Measurements from ENCODE around the gene XXYLT1.

Gene XXYLT1

GRCh38 chr3:195184716-195185421 lies 86.1 kb downstream of the XXYLT1 start:
- DNase-seq (ENCODE audit: low read depth), result no peak

- no peak for DNase-seq (ENCODE audit: low read depth)
These were observed 87.7 kb downstream of the XXYLT1 start for GRCh38 chr3:195183071-195183776.

GRCh38 chr3:195182470-195182795 lies 88.5 kb downstream of the XXYLT1 start:
- DNase-seq (ENCODE audit: low read depth), result peak; percentile 90

- DNase-seq (ENCODE audit: low read depth), result no peak
These were observed 89.1 kb downstream of the XXYLT1 start for GRCh38 chr3:195181741-195182469.

- no peak for DNase-seq (ENCODE audit: low read depth)
These were observed 89.9 kb downstream of the XXYLT1 start for GRCh38 chr3:195181113-195181498.

- no peak for DNase-seq (ENCODE audit: low read depth)
These were observed 90.4 kb downstream of the XXYLT1 start for GRCh38 chr3:195180490-195181112.

GRCh38 chr3:195179776-195180489 lies 91.0 kb downstream of the XXYLT1 start:
- DNase-seq (ENCODE audit: low read depth), result no peak

- no peak for DNase-seq (ENCODE audit: low read depth)
These were observed 92.6 kb downstream of the XXYLT1 start for GRCh38 chr3:195178124-195178910.

- no peak for DNase-seq (ENCODE audit: low read depth)
These were observed 93.4 kb downstream of the XXYLT1 start for GRCh38 chr3:195177422-195178123.

- DNase-seq (ENCODE audit: low read depth), result no peak
These were observed 94.2 kb downstream of the XXYLT1 start for GRCh38 chr3:195176776-195177175.

GRCh38 chr3:195175476-195176337 lies 95.3 kb downstream of the XXYLT1 start:
- no peak for DNase-seq (ENCODE audit: low read depth)

- no peak for DNase-seq (ENCODE audit: low read depth)
These were observed 95.9 kb downstream of the XXYLT1 start for GRCh38 chr3:195175076-195175475.

- no peak for DNase-seq (ENCODE audit: low read depth)
These were observed 97.3 kb downstream of the XXYLT1 start for GRCh38 chr3:195173657-195174056.

GRCh38 chr3:195172896-195173295 lies 98.1 kb downstream of the XXYLT1 start:
- DNase-seq (ENCODE audit: low read depth), result no peak

- peak; percentile 52 for DNase-seq (ENCODE audit: low read depth)
These were observed 98.8 kb downstream of the XXYLT1 start for GRCh38 chr3:195172039-195172684.

- DNase-seq (ENCODE audit: low read depth), result no peak
These were observed 99.7 kb downstream of the XXYLT1 start for GRCh38 chr3:195171093-195171873.

- DNase-seq (ENCODE audit: low read depth), result no peak
These were observed 100.5 kb downstream of the XXYLT1 start for GRCh38 chr3:195170496-195170895.

- no peak for DNase-seq (ENCODE audit: low read depth)
These were observed 101.8 kb downstream of the XXYLT1 start for GRCh38 chr3:195169011-195169649.

Measured in iris pigment epithelial cell (primary cell).